Measurements from ENCODE around the gene DCLRE1B. TPM values are rescaled to one million over a fixed set of nuclear protein-coding genes. Genes with fewer than 3 reads are reported as not detected.
A peak's percentile ranks its signal among the peaks of the same experiment; 100 is the strongest.

The DCLRE1B gene
- 2.7 and 4.9 TPM in 2 replicates for total RNA-seq

DNA sequence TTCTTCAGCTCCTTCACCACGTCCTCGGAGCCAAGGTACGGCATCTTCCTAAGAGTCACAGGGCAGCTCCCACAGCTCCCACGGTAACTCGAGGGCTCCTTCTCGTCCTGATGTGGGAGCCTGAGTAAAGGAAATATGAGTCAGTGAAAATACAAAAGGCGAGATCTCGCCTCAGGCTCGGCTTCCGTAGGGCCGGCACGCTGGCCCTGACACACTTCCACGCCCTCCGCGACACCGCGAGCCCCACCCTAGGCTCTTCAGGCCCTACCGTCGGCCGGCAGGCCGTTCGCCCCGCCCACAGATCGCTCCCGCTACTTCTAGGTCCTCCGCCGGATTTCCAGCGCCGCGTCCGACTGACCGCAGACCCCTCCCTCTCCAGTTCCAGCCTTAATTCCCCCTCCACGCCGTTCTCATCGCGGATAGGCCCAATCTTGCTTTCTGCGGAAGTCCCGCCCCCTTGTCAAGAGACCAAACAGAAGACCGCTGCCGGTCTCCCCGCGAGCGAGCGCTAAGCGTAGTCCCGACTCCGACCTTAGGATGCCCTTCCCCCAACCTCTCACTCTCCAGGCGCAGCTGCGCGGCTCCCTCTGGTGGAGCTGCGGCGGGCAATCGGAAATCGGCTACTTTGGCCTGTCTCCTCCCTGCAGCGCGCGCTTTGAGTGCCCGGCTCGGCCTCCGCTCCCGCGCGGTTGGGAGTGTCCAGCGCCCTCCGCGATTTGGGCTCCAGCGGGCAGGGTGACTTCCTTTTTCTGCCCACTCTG lies at the start of gene DCLRE1B, which contains the start of gene AP4B1:
DCLRE1B (plus strand) TSS at position 653 of the 761 bp plus-strand sequence. CDS start 261 bp downstream, outside the sequence.
AP4B1 (minus strand) TSS at position 126 of the 761 bp plus-strand sequence; CDS start at position 44, 82 bp downstream.
- peak; percentile 98 for DNase-seq (ENCODE audit: low read depth)

DNA sequence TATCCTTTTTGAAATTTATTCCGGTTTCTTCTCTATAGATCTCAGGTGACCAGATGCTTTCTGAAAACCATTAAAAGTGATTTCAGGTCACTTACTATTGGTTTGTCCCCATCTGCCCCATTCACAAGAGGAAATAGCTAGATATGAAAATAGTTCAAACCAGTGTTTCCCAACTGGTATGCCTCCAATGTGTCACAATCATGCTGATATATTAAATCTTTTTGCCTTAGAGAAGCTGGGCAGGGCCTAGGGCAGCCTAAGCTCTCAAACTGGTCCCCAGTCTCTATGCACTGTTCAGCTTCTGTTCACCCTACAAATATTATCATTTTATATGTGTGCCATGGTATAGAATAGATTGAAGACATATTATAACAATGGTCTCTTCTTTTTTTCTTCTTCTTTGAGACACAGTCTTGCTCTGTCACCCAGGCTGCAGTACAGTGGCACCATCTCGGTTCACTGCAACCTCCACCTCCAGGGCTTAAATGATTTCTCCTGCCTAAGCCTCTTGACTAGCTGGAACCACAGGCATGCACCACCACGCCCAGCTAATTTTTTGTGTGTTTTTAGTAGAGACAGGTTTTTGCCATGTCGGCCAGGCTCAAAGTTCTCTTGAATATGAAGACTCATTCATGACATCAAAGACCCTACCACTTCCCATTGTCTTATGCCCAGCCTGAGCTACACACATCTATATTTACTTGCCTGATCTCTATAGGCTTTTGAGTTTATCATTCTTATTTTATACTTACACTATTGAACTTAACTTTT lies 49.3 kb upstream of the DCLRE1B start:
- DNase-seq (ENCODE audit: low read depth): no peak

DNA sequence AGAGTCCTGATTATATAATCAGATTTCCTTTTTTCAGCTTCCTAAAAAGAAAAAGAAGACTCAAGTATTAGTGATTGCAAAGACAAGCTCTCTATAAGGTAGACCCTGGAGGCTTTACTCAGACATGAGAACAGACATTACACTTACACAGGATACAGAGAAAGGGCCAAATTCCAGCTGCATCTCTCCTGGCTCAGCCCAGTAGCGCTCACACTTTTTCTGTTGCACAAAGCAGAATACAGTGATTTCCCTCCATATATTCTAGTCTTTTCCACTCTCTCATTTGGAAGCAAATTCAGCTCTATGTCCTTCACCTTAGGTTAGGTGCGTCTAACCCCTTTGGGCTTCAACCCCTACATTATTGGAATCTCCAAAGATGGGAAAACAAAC lies 48.7 kb upstream of the DCLRE1B start:
- DNase-seq (ENCODE audit: low read depth): no peak

DNA sequence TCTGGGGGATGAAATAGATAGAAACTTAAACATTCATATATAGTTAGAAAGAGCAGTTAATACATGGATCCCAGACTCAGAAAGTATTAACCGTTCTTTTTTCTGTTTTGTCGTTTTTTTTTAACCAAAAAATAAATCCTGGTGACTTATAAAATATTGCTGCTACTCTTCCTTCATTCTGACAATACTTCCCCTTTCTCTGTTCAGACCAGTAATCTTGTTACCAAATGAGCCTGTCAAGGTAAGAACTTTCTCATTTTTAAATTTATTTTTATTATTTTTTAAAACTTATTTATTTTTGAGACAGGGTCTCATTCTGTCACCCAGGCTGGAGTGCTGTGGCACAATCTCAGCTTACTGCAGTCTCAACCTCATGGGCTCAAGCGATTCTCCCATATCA lies 47.4 kb upstream of the DCLRE1B start:
- DNase-seq (ENCODE audit: low read depth): no peak

DNA sequence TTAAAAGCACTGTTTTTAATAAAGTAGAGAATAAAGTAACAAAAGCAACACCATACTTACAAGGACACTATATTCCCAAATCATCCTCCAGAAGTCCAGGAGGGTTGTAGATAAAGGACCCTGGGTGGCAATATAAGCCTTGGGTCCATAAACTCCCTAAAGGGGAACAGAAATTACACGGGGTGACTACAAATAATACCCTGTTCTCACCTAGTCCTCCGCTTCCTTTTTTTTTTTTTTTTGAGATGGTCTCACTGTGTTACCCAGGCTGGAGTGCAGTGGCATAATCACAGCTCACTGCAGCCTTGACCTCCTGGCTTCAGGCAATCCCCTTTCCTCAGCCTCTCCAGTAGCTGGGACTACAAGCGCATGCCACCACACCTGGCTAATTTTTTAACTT lies 46.7 kb upstream of the DCLRE1B start:
- DNase-seq (ENCODE audit: low read depth): no peak

DNA sequence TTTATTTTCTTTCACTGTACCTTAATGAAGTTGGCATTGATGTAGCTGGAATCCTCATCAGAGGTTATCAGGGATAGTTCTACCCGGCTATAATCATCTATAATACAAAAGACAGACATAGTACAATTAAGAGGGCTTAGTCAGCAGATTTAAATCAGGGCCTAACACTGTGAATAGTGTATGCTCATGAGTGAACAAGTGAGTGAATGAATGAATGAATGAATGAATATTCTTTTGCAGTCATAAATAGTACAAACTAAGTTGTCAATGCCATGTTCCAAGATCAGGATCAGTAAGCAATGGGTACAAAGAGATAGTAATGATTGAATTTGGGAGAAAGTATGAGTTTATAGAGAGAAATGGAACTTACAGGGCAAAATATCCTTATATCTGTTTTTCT lies 46.1 kb upstream of the DCLRE1B start:
- DNase-seq (ENCODE audit: low read depth): no peak

DNA sequence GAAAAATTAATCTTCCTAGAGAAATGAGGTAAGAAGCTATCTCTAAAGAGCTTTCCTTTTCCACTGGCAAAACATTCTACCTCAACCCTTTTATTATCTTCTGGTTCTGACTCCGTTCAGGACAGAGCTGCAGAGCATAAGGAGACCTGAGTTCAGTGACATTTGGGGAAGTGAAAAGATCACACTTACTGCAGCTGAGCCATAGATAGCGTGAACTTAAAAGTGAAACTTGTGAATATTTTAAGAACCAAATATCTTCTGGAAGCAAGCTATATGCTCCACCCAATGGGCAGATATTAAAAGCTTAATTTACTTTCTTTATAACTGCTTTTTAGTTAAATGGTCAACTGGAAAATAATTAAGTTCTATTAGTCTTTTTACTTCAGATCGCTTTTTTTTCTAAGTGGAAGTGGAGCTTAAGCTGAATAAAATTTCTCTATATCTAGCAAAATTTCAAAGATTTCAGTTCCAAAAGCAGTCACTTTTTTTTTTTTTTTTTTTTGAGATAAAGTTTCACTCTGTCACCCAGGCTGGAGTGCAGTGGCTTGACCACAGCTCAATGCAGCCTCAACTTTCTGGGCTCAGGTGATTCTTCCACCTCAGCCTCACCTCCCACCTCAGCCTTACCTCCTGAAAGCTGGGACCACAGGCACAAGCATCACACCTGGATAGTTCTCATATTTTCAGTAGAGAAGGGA lies 45.5 kb upstream of the DCLRE1B start:
- DNase-seq (ENCODE audit: low read depth): no peak

DNA sequence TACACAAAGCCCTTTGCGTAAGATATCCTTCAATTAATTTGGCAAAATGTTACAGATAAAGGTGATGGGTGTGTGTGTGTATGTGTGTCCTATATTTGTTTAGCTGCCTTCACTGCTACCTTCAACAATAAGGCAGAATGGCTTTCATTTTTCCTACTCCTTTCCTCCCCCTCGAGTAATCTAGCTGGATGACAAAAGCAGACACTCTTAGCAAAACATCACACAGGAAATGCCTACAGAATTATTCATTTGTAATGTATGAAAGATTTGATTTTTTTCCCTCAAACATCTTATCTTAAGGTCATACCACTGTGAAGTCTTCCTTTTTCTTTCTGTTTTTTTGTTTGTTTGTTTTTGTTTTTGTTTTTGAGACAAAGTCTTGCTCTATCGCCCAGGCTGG lies 44.2 kb upstream of the DCLRE1B start:
- DNase-seq (ENCODE audit: low read depth): peak; percentile 46

DNA sequence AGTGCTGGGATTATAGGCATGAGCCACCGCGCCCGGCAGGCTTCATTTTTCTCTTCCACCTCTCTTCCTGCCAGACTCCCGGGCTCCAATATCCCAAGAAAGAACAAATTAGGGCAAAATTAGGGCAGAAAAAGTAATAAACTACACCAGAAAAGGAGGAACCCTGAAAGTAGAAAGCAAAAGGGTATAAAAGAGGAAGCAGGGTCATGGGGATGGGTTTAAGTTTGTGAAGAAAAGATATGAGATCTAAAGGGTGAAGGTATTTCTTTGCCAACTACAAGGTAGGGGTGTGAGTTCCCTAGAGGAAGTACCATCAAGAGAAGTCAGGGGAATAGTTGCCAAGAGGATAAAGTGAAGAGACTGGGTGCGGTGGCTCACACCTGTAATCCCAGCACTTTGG lies 43.5 kb upstream of the DCLRE1B start:
- no peak for DNase-seq (ENCODE audit: low read depth)

DNA sequence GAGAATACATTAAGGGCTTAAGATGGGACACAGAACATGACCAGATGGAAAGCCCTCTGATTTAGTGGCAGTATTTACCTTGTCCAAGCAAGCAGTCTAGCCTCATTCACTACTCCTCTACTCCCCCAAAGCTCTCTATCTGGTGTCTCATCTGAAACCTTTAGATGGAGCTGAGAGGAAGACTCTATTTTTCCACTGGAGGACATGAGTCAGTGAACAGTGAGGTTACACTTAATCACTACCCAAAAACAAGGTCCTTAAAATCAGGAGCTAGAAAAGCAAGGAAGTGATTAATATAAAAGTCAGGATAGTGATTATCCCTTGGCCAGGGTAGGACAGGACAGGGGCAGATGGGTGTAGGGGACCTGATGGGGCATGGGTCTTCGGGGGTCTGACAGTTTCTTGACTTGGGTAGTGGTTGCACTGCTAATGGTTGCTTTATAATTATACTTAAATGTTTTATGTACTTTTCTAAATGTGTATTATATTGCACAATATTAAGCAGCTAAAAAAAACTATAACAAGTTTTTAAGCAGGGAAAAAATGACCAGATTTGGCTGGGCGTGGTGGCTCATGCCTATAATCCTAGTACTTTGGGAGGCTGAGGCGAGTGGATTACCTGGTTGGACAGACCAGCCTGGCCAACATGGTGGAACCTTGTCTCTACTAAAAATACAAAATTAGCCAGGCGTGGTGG lies 36.6 kb upstream of the DCLRE1B start:
- DNase-seq (ENCODE audit: low read depth): peak; percentile 43

DNA sequence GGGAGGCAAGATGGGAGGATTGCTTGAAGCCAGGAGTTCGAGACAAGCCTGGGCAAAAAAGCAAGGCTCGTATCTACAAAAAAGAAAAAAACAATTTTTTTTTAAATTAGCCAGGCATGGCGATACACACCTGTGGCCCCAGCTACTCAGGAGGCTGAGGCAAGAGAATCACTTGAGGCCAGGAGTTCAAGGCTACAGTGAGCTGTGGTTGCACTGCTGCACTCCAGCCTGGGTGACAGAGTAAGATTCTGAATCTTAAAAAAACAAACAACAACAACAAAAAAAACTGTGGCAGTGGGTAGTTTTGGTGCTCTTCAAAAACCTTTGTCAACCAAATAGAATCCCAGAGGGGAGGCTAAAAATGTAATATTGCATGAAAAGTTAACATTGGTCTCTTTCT lies 34.3 kb upstream of the DCLRE1B start:
- no peak for DNase-seq (ENCODE audit: low read depth)

DNA sequence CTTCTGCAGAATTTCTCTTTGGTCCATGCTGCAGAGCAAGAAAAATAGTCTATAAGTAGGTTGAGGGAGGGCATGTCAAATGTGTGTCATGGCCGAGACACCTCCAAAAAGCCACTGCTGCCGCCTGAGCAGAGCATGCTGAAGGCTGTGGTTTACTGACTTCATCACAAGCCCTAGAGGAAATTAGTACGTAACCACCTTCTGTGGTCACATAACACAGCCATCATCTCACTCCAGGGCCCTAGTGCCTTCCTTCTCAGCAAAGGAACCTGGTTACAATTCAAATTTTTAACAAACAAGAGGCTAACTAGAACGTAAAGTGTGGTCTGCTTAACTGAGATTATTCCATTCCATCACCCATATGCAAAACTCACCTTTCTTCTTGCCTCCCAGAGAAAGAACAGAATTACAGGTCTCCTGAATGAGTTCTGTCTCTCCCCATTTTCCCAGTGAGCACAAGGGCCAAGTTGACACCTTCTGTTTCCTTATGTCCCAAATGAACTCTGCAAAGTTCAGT lies 33.5 kb upstream of the DCLRE1B start, which contains the start of gene PTPN22:
PTPN22 (minus strand) TSS at position 116 of the 517 bp plus-strand sequence.
- peak; percentile 84 for DNase-seq (ENCODE audit: low read depth)

DNA sequence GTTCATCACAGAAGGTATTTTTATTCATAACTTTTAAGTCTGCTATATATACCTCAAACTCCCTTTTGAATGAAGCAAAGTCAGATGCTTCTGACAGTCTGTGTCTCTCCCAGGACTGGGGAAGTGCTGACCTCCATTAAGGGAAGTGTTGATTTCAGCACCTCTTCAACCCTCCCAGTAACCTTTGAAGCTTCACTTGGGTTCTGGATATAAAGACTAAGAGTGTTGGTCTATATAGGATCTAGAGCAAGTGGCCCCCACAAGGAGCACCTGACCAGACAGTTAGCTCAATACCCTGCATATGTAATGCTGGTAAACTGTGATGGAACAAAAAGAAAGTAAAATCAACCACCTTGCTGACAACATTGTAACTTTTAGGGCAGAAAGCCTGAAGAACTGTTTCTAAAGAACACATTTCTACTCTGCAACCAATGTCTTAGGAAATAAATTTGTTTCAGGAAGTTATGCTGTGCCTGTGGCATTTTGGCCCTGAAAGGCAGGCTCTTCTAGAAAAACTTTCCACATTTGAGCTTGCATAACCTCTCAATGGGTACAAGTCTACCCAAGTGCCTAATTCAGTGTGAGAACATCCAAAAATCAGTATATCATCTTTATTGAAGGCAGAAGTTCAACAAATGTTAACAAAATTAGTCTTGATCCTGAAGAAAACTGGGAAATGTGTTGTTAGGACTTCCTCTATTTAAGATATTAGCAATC lies 32.7 kb upstream of the DCLRE1B start:
- DNase-seq (ENCODE audit: low read depth): no peak

DNA sequence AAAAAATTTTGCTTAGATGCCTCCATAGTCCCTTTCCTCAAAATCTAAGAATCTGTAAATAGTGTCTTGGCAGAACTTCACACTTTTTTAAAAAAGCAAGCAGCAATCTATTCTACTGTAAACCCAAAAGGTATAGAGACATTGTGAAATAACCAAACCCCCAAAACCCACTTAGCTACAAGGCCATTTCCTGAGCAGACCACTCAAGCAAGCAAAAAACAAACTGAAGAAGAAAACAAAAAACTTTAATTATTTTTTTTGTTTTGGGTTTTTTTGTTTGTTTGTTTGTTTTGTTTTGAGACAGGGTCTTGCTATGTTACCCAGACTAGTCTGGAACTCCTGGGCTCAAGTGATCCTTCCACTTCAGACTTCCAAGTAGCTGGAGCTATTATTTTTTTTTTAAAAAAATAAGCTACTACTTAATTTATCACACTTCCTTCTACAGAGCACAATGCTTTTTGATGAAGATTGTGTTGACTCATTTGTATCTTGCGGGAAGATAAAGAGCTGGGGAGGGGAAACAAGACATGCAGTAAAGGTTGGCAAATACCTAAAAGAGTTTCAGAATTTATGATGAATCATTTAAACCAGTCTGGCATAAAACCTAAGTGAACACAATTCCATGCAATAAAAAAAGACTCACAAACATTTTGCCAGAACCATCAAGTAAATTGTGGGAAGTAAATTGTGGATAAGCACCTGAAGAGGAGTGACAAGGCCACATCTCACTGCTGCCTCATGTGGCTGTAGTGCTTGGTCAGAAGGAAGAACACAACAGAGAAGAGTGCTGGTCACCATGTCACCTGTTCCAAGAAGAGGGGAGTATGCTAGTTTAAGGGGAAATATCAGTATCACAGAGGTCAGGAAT lies 30.9 kb upstream of the DCLRE1B start:
- peak; percentile 88 for DNase-seq (ENCODE audit: low read depth)

DNA sequence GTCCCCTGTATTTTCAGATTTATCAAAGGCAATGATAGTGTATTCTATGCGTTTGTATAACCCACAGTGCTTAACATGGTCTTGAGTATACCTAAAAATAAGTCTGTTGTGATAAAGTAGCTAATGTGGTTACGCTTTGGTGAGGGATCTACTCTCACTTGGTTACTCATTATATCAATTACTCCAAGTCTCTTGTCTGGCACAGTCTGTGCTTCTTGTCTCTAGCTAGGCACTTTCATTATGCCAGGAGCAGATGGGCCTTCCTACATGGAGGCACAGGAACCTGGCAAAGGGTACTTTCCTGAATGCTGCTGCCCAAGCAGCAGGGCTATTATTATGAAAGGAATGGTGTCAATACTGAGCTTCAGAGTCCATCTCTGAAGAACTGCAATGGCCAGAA lies 29.4 kb upstream of the DCLRE1B start:
- DNase-seq (ENCODE audit: low read depth): peak; percentile 90

DNA sequence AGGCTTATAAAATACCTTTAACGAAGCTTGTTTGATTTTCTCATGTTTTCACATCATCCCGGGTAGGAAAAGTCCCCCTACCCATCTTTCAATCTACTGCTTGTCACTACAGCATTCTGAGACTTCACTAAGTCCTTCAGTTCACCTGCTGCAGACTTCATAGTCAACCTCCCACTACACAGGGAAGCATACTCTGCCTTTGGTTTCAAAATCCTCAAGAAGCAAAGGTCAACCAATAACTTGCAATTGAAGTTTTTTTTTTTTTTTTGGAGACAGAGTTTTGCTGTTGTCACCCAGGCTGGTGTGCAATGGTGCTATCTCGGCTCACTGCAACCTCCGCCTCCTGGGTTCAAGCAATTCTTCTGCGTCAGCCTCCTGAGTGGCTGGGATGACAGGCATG lies 28.9 kb upstream of the DCLRE1B start:
- no peak for DNase-seq (ENCODE audit: low read depth)

DNA sequence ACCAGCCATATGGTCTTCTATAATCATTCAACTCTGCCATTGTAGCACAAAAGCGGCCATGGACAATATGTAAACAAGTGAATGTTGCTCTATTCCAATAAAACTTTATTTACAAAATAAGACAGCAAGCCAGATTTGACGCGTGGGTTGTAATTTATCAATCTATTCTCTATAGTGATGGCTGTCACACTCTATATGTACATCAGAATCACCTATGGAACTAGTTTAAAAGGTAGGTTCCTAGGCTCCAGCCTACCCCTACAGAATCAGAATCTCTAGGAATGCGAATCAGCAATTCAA lies 25.4 kb upstream of the DCLRE1B start:
- DNase-seq (ENCODE audit: low read depth): no peak

DNA sequence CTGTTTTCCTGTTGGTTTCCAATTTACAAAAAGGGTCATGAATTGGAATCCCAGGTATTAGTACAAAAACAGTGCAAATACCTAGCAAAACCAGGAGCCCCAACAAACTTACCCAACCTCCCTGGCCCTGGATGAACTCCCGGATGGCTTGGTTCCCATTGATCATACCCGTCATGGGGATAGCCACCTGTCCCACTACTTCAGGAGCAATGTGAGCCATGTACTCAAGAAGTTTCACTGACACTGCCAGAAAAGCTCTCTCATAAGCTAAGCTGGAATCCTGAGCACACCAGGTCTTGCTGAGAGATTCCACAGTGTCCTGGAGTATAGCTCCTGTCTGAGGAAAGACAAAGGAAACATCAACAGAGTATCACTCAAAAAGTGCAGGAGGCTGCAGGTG lies 23.5 kb upstream of the DCLRE1B start:
- no peak for DNase-seq (ENCODE audit: low read depth)

DNA sequence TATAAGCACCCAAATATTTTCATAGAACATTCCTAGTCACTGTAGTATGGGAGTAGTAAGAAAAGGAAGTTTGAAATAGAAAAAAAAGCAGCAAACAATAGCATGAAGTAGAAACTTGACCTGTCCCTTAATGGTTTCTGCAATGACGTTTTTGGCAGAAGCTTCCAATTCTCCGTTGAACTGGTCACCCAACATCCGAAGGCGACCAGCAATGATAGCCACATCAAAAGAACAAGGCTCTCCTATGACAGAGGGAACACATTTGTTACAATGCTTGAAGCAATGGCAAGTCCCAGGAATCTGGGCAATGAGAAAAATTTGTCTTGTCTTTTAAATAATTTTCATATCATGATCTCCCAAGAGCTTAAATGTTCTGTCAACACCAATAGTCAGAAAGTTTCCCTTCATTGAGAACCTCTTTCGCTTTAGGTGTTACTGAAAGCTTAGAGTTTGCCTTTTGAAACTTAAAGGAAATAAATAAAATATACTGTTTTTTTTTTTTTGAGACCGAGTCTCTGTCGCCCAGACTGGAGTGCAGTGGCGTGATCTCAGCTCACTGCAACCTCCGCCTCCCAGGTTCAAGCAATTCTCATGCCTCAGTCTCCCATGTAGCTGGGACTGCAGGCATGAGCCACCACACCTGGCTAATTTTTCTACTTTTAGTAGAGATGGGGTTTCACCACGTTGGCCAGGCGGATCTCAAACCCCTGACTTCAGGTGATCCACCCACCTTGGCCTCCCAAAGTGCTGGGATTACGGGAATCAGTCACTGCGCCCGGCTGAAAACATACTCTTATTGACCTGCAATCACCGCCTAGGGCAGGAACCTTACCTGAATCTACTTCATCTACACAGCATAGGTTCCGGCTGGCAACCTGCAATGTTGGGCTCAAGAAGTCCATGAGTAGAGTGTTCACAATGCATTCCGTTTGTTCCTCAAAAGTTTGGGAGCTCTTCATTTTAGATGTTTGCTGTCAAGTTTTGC lies 18.4 kb upstream of the DCLRE1B start:
- DNase-seq (ENCODE audit: low read depth): no peak

Measured in renal cortical epithelial cell (primary cell).